IPS DF 4.7 (cell line): ENCODE data around the gene ZSWIM9.

Experiments used
- DNase-seq: peaks from one replicate; pipeline ENCODE4 v3.0.0-alpha.2; 2013; ENCODE audit warnings: low spot score; ENCODE audit errors: extremely low read depth

ZSWIM9 gene

GRCh38 chr19:48169939-48170803 lies at the start of gene ZSWIM9, which contains the start of gene LIG1:
Gene ZSWIM9 (plus strand): TSS chr19:48170680. CDS start chr19:48171803, 1,123 bp downstream.
Gene LIG1 (minus strand): TSS chr19:48170344. CDS start chr19:48165566, 4,778 bp downstream.
- DNase-seq, result no peak

GRCh38 chr19:48121066-48121465 lies 49.4 kb upstream of the ZSWIM9 start:
- no peak for DNase-seq

GRCh38 chr19:48121909-48122371 lies 48.5 kb upstream of the ZSWIM9 start:
- DNase-seq, result no peak

- no peak for DNase-seq
These were observed 48.1 kb upstream of the ZSWIM9 start for GRCh38 chr19:48122421-48122820.

- DNase-seq, result no peak
These were observed 46.4 kb upstream of the ZSWIM9 start for GRCh38 chr19:48123907-48124651.

GRCh38 chr19:48127561-48127960 lies 42.9 kb upstream of the ZSWIM9 start:
- no peak for DNase-seq

- DNase-seq, result no peak
These were observed 37.4 kb upstream of the ZSWIM9 start for GRCh38 chr19:48133094-48133493.

GRCh38 chr19:48135411-48135810 lies 35.1 kb upstream of the ZSWIM9 start:
- no peak for DNase-seq

GRCh38 chr19:48136547-48136946 lies 33.9 kb upstream of the ZSWIM9 start:
- no peak for DNase-seq

GRCh38 chr19:48137411-48137810 lies 33.1 kb upstream of the ZSWIM9 start:
- DNase-seq, result no peak

GRCh38 chr19:48139053-48139452 lies 31.4 kb upstream of the ZSWIM9 start:
- DNase-seq, result no peak

- no peak for DNase-seq
These were observed 22.8 kb upstream of the ZSWIM9 start for GRCh38 chr19:48147597-48148175.

- DNase-seq, result no peak
These were observed 21.9 kb upstream of the ZSWIM9 start for GRCh38 chr19:48148576-48148975.

GRCh38 chr19:48149430-48149829 lies 21.1 kb upstream of the ZSWIM9 start:
- DNase-seq, result no peak

GRCh38 chr19:48152551-48152950 lies 17.9 kb upstream of the ZSWIM9 start:
- no peak for DNase-seq

GRCh38 chr19:48154003-48154402 lies 16.5 kb upstream of the ZSWIM9 start:
- no peak for DNase-seq

GRCh38 chr19:48158210-48158790 lies 12.2 kb upstream of the ZSWIM9 start:
- DNase-seq, result no peak

GRCh38 chr19:48168689-48169088 lies 1.8 kb upstream of the ZSWIM9 start:
- no peak for DNase-seq

GRCh38 chr19:48169578-48169938 lies 922 bp upstream of the ZSWIM9 start:
- DNase-seq, result no peak

- no peak for DNase-seq
These were observed 402 bp downstream of the ZSWIM9 start for GRCh38 chr19:48170817-48171347.

- no peak for DNase-seq
These were observed 1.2 kb downstream of the ZSWIM9 start for GRCh38 chr19:48171710-48172109.
